GM12878 (cell line): Measurements from ENCODE around the gene SFXN2. TPM values are rescaled to one million over a fixed set of nuclear protein-coding genes. Genes with fewer than 3 reads are reported as not detected.

ENCODE experiments used
- ATAC-seq: fragments of 200-7000 bp; cut with Tn5 transposase; 3 replicates; pipeline ENCODE4 v1.9.1; 2020; ENCODE audit warnings: mild to moderate bottlenecking, moderate library complexity
- BruUV-seq: library from RNA; stranded (reverse); fragments of 400-500 nt; replicated peaks from 2 replicates; lab custom pipeline; 2021; lab: Mats Ljungman, UMichigan
- CTCF ChIA-PET: fragments of 300-600 bp; sonication (Branson Sonifier 250); formaldehyde crosslinking; extraction: SDS; loops from one replicate; lab custom pipeline; 2021; ENCODE audit warnings: inconsistent platforms; lab: Yijun Ruan, JAX
- POLR2A ChIA-PET: fragments of 350-600 bp; formaldehyde crosslinking; extraction: SDS; loops from one replicate; lab custom pipeline; 2021; ENCODE audit warnings: inconsistent platforms; lab: Charles Lee
- RAD21 ChIA-PET: fragments of 300-600 bp; sonication (Branson Sonifier 250); formaldehyde crosslinking; loops from one replicate; lab custom pipeline; 2023; ENCODE audit warnings: antibody characterized with exemption; ENCODE audit not compliant: unreplicated experiment; lab: Charles Lee
- SMC1A ChIA-PET: fragments of 300-600 bp; sonication (Branson Sonifier 250); formaldehyde crosslinking; loops from one replicate; lab custom pipeline; 2023; ENCODE audit not compliant: unreplicated experiment, uncharacterized antibody; lab: Charles Lee
- DNase-seq: peaks from one replicate; pipeline ENCODE4 v3.0.0-alpha.2; 2011; ENCODE audit warnings: low read depth, low spot score
- FAIRE-seq: peaks from 3 replicates; lab custom pipeline; 2011; peaks lifted over from hg19 to GRCh38; lab: Jason Lieb, UNC
- H2AFZ ChIP-seq: 2 replicates; pipeline ENCODE4 v1.6.0; 2011; ENCODE audit warnings: low read depth, low read length, control low read depth; ENCODE audit not compliant: control insufficient read depth
- H3K27ac ChIP-seq: 2 replicates; pipeline ENCODE4 v1.5.1; 2011; ENCODE audit warnings: control low read depth; ENCODE audit not compliant: control insufficient read depth, insufficient read depth
- H3K27me3 ChIP-seq, 2 experiments: replicated peaks in 1 of 2; 2 replicates each; pipeline versions ENCODE4 v1.6.0 to v1.6.1; 2011; ENCODE audit warnings: low read length in 1 of 2; ENCODE audit not compliant: control insufficient read depth in 2 of 2, insufficient read depth in 2 of 2
- H3K36me3 ChIP-seq, 2 experiments: 2 replicates each; pipeline ENCODE4 v1.5.1; 2011; ENCODE audit warnings: low read length in 1 of 2; ENCODE audit not compliant: control insufficient read depth in 2 of 2, insufficient read depth in 2 of 2
- H3K4me1 ChIP-seq: 2 replicates; pipeline ENCODE4 v1.6.1; 2011; ENCODE audit warnings: mild to moderate bottlenecking, low read length, moderate library complexity, mixed read lengths; ENCODE audit not compliant: control insufficient read depth, insufficient read depth
- H3K4me2 ChIP-seq: 2 replicates; pipeline ENCODE4 v1.6.0; 2011; ENCODE audit warnings: control low read depth; ENCODE audit not compliant: control insufficient read depth, insufficient read depth
- H3K4me3 ChIP-seq: fragments of 200-600 bp; sonication (generic); 2 replicates; pipeline ENCODE4 v1.5.1; 2016
- H3K79me2 ChIP-seq: 2 replicates; pipeline ENCODE4 v1.6.0; 2011; ENCODE audit warnings: low read length; ENCODE audit not compliant: control insufficient read depth, insufficient read depth
- H3K9ac ChIP-seq: 2 replicates; pipeline ENCODE4 v1.8.0; 2011; ENCODE audit warnings: low read length, control low read depth, mixed read lengths; ENCODE audit not compliant: control insufficient read depth, insufficient read depth
- H3K9me3 ChIP-seq: replicated peaks from 3 replicates; pipeline ENCODE4 v1.5.1; 2011; ENCODE audit warnings: mild to moderate bottlenecking, low read length; ENCODE audit not compliant: control insufficient read depth, insufficient read depth
- H4K20me1 ChIP-seq: 2 replicates; pipeline ENCODE4 v1.6.0; 2011; ENCODE audit not compliant: control insufficient read depth, insufficient read depth
- BMI1 ChIP-seq: fragments of 450-650 bp; IDR thresholded peaks from 2 replicates; pipeline ENCODE4 v1.6.1; 2016; ENCODE audit warnings: mild to moderate bottlenecking, moderate library complexity, borderline replicate concordance
- CHD4 ChIP-seq: fragments of 200-600 bp; sonication (generic); IDR thresholded peaks from 2 replicates; pipeline ENCODE4 v1.6.1; 2016; ENCODE audit warnings: mild to moderate bottlenecking
- EP300 ChIP-seq, 2 experiments: fragments of 150-350 bp in 1 of 2; IDR thresholded peaks; 2 replicates each; pipeline ENCODE4 v1.6.1; 2011 to 2012; ENCODE audit warnings: low read depth in 2 of 2, low read length in 2 of 2, borderline replicate concordance in 1 of 2, improper control_type of control experiment in 1 of 2, inconsistent platforms in 1 of 2; ENCODE audit not compliant: control insufficient read depth in 1 of 2
- HDAC6 ChIP-seq: fragments of 200-600 bp; sonication (generic); IDR thresholded peaks from one replicate; pipeline ENCODE4 v1.8.0; 2017; ENCODE audit warnings: antibody characterized with exemption; ENCODE audit not compliant: unreplicated experiment
- HSF1 ChIP-seq: fragments of 150-350 bp; IDR thresholded peaks from 2 replicates; pipeline ENCODE4 v1.6.1; 2014; ENCODE audit warnings: mild to moderate bottlenecking, low read depth, low read length
- IKZF2 ChIP-seq, 2 experiments: fragments of 450-650 bp; IDR thresholded peaks; 2 replicates each; pipeline ENCODE4 v1.6.1; 2017; ENCODE audit warnings: mild to moderate bottlenecking in 2 of 2, moderate library complexity in 2 of 2
- MTA2 ChIP-seq: fragments of 450-650 bp; IDR thresholded peaks from 2 replicates; pipeline ENCODE4 v1.6.1; 2016; ENCODE audit warnings: low read depth, mild to moderate bottlenecking, moderate library complexity
- POLR2AphosphoS2 ChIP-seq: IDR thresholded peaks from 2 replicates; pipeline ENCODE4 v1.6.1; 2011; ENCODE audit warnings: low read depth, mild to moderate bottlenecking, low read length, improper control_type of control experiment, moderate library complexity
- PRDM15 ChIP-seq: fragments of 450-650 bp; formaldehyde crosslinking; IDR thresholded peaks from 2 replicates; pipeline ENCODE4 v1.4.0; 2020; ENCODE audit warnings: mild to moderate bottlenecking, moderate library complexity
- SPI1 ChIP-seq: IDR thresholded peaks from 2 replicates; pipeline ENCODE4 v1.6.1; 2011; ENCODE audit warnings: low read depth, mild to moderate bottlenecking, low read length, moderate library complexity, borderline replicate concordance; ENCODE audit not compliant: insufficient read depth
- ZBED1 ChIP-seq: IDR thresholded peaks from 2 replicates; pipeline ENCODE4 v1.6.1; 2016; ENCODE audit warnings: borderline replicate concordance
- ZNF217 ChIP-seq: fragments of 450-650 bp; IDR thresholded peaks from 2 replicates; pipeline ENCODE4 v1.6.1; 2017; ENCODE audit warnings: antibody characterized with exemption, mild to moderate bottlenecking
- ZNF687 ChIP-seq: fragments of 450-650 bp; IDR thresholded peaks from 2 replicates; pipeline ENCODE4 v1.6.1; 2017; ENCODE audit warnings: mild to moderate bottlenecking, moderate library complexity
- WGBS: methylation state at CpG from one replicate; pipeline ENCODE4 v1.1.6; 2016; ENCODE audit warnings: low lambda C conversion rate; ENCODE audit not compliant: insufficient replicate concordance, insufficient coverage; ENCODE audit errors: missing lambda C conversion rate; 5-methylcytosine and 5-hydroxymethylcytosine counted together
- in situ Hi-C: fragments of 300-500 bp; cut with MboI; formaldehyde crosslinking; loops from 9 replicates; pipeline ENCODE4 v1.14.3; 2018; ENCODE audit warnings: mixed read lengths
- intact Hi-C: fragments of 100-400 bp; cut with micrococcal nuclease; formaldehyde crosslinking; loops from one replicate; pipeline ENCODE4 v1.14.2; 2022; ENCODE audit not compliant: unreplicated experiment
- polyA plus RNA-seq, 11 experiments: library from polyadenylated mRNA; depleted of rRNA in 4 of 11; unstranded in 6 of 11; stranded (reverse) in 5 of 11; fragments of >200 nt; fragmentation: Nextera tagmentation in 4 of 11; fragmentation: Illumina TruSeq in 1 of 11; extraction: Ambion mirVana in 4 of 11; extraction: Trizol in 1 of 11; gene quantifications; 1 replicate in 1 of 11; 2 replicates in 10 of 11; pipeline versions ENCODE4 v1.2.1 to v1.2.3, GENCODE V29; 2011 to 2016; ENCODE audit warnings: inconsistent platforms in 2 of 11, missing spikeins in 2 of 11, low read depth in 1 of 11
- total RNA-seq, 4 experiments: library from RNA; depleted of rRNA in 3 of 4; stranded (reverse); fragments of >200 nt in 3 of 4; fragmentation: Illumina TruSeq in 1 of 4; extraction: Trizol in 1 of 4; gene quantifications; 2 replicates each; pipeline versions ENCODE4 v1.2.1 to v1.2.3, GENCODE V29; 2013 to 2021

Gene SFXN2
- total and polyA plus RNA-seq, 10 of the 15 experiments (the other 5 are each of a cell fraction or from before 2014, with no cell fraction given) = 8.8 to 22.5 (median 18.5) TPM

GRCh38 chr10:102675011-102675665 lies 39.3 kb upstream of the SFXN2 start:
- in situ Hi-C loops = no loop called here
- no peaks in the 10 kb centered on the region for H3K79me2 ChIP-seq
- intact Hi-C loops = no loop called here
- 0 out of 2 replicates have a peak overlapping the region, but pooled peaks have one; percentile 20 for H3K27ac ChIP-seq
- 25% methylated on average over 8 of the region's 8 CpGs for WGBS
- DNase-seq (no peak), FAIRE-seq (no peak), ATAC-seq (peak; percentile 66)
- peak overlapping the region; percentile 6; the same call in 1 of the 2 replicates for H3K4me3 ChIP-seq
- no TSS peak for BruUV-seq
- H3K27me3 ChIP-seq = no peaks in the 10 kb centered on the region
- SMC1A ChIA-PET = interaction anchor here (0.8 to 8.2 kb wide), 25 partner anchors 8 to 217 kb away, joined by 3 to 140 read pairs (median 5); partner anchors contain the start of genes ACTR1A, ARL3, SFXN2 and TRIM8
- CTCF ChIA-PET = interaction anchor here (0.8 to 8.7 kb wide), 14 partner anchors 9 to 227 kb away, joined by 3 to 128 read pairs (median 13); partner anchors contain the start of genes ACTR1A, ARL3, SFXN2 and SUFU
- no peaks in the 10 kb centered on the region for H4K20me1 ChIP-seq
- no peak overlapping the region for H2AFZ ChIP-seq
- POLR2A ChIA-PET = interaction anchor here (0.5 to 7.3 kb wide), 17 partner anchors 9 to 854 kb away, joined by 3 to 151 read pairs (median 6); partner anchors contain the start of genes ARL3, SFXN2 and TRIM8
- no peaks in the 10 kb centered on the region for H3K36me3 ChIP-seq
- RAD21 ChIA-PET = interaction anchor here (0.7 to 8.4 kb wide), 20 partner anchors 9 to 173 kb away, joined by 3 to 140 read pairs (median 6); partner anchors contain the start of genes ACTR1A, ARL3, CYP17A1 and SFXN2
- H3K9me3 ChIP-seq = no peaks in the 10 kb centered on the region
- peaks cover 29% of the 10 kb centered on the region for H3K4me1 ChIP-seq
- no peak overlapping the region for H3K9ac ChIP-seq
- H3K4me2 ChIP-seq = peak overlapping the region; percentile 52
- TF ChIP-seq ZNF687 (no peak), SPI1 (no peak), POLR2AphosphoS2 (no peak), MTA2 (peak; percentile 58; the same call in 1 of the 2 replicates), EP300 (IDR thresholded peaks at IDR 0.05; ENCODE audit: borderline replicate concordance in 1 of 2, control insufficient read depth in 1 of 2, low read depth in 2 of 2, low read length in 2 of 2) (no peak), ZNF217 (no peak), ZBED1 (no peak), HDAC6 (no peak), IKZF2 (IDR thresholded peaks at IDR 0.05) (peak in 1 of 2 experiments; percentile 19; a peak in 2 of 4 replicates), PRDM15 (CRISPR knock-in tag) (no peak), CHD4 (no peak), BMI1 (no peak), HSF1 (no peak)
